ENCODE data around the gene JMJD6. TPM values are rescaled to one million over a fixed set of nuclear protein-coding genes. Genes with fewer than 3 reads are reported as not detected.

Gene JMJD6
- total and polyA plus RNA-seq, 9 of the 15 experiments (the other 6 are each of a cell fraction or from before 2014, with no cell fraction given) = 2.5 to 52.3 (median 36.3) TPM

GRCh38 chr17:76697702-76698465 is 28.5 kb downstream of the JMJD6 start (continued):
- no peak for TF ChIP-seq ATF1 (CRISPR knock-in tag; IDR thresholded peaks at IDR 0.05)
- no peak for TF ChIP-seq ATF1 (tag; IDR thresholded peaks at IDR 0.05)
- peak; percentile 80; the same call in 1 of the 2 replicates for TF ChIP-seq MTA1 (IDR thresholded peaks at IDR 0.05; ENCODE audit: borderline replicate concordance)
- no peak for TF ChIP-seq ZFP1 (CRISPR knock-in tag; IDR thresholded peaks at IDR 0.05)
- TF ChIP-seq ESRRA (IDR thresholded peaks at IDR 0.05; ENCODE audit: borderline replicate concordance, low read depth) = no peak
- TF ChIP-seq DIDO1 (tag; IDR thresholded peaks at IDR 0.05; ENCODE audit: low read depth) = no peak
- TF ChIP-seq ZNF347 (CRISPR knock-in tag; IDR thresholded peaks at IDR 0.05; ENCODE audit: low read depth) = no peak
- no peak for TF ChIP-seq PHTF2 (CRISPR knock-in tag; IDR thresholded peaks at IDR 0.05)
- TF ChIP-seq SRSF7 (optimal IDR thresholded peaks at IDR 0.05; ENCODE audit: low read depth, low read length) = no peak
- TF ChIP-seq ZNF311 (CRISPR knock-in tag; IDR thresholded peaks at IDR 0.05) = no peak
- no peak for TF ChIP-seq ELK1 (CRISPR knock-in tag; IDR thresholded peaks at IDR 0.05)
- TF ChIP-seq ZNF507 (tag; conservative IDR thresholded peaks at IDR 0.05) = no peak
- peak; percentile 89 to 96 for TF ChIP-seq KDM1A (IDR thresholded peaks at IDR 0.05)
- no peak for TF ChIP-seq RBBP5 (IDR thresholded peaks at IDR 0.05; ENCODE audit: borderline replicate concordance, insufficient read depth, low read length, poor library complexity, severe bottlenecking)
- no peak for TF ChIP-seq ZNF407 (IDR thresholded peaks at IDR 0.05; ENCODE audit: low read depth)
- TF ChIP-seq ETS1 (conservative IDR thresholded peaks at IDR 0.05; ENCODE audit: control insufficient read depth, low read depth, low read length) = no peak
- TF ChIP-seq ZNF165 (CRISPR knock-in tag; IDR thresholded peaks at IDR 0.05; ENCODE audit: borderline replicate concordance) = no peak
- no peak for TF ChIP-seq DDX20 (tag; IDR thresholded peaks at IDR 0.05; ENCODE audit: low read depth)
- TF ChIP-seq FOXP1 (CRISPR knock-in tag; IDR thresholded peaks at IDR 0.05) = no peak
- no peak for TF ChIP-seq KHSRP (IDR thresholded peaks at IDR 0.05)
